GM21423 (cell line): ENCODE results near the gene MAPK8IP3.

ENCODE experiments used
- ATAC-seq: cut with Tn5 transposase; IDR thresholded peaks from one replicate; pipeline ENCODE4 v1.9.1; 2021; ENCODE audit warnings: mild to moderate bottlenecking, moderate library complexity; ENCODE audit not compliant: unreplicated experiment

The MAPK8IP3 gene

GRCh38 chr16:1771864-1772361 is 65.9 kb downstream of the MAPK8IP3 start:
- no peak for ATAC-seq

GRCh38 chr16:1772362-1772907 is 66.4 kb downstream of the MAPK8IP3 start, which contains the start of gene EME2:
TSS of gene EME2 (plus strand) at chr16:1772810. CDS start at chr16:1773228, 418 bp downstream.
- peak; percentile 10 for ATAC-seq

GRCh38 chr16:1772908-1773702 is 67.1 kb downstream of the MAPK8IP3 start, which contains the start of gene MRPS34:
TSS of gene MRPS34 (minus strand) at chr16:1773134. CDS start at chr16:1773119, 15 bp downstream.
- ATAC-seq: peak; percentile 40

GRCh38 chr16:1773703-1774447 is 67.9 kb downstream of the MAPK8IP3 start:
- ATAC-seq: no peak

- no peak for ATAC-seq
Measured at GRCh38 chr16:1774448-1774780, 68.4 kb downstream of the MAPK8IP3 start.

GRCh38 chr16:1775006-1775845 is 69.2 kb downstream of the MAPK8IP3 start:
- no peak for ATAC-seq

GRCh38 chr16:1775846-1776671 is 70.1 kb downstream of the MAPK8IP3 start:
- ATAC-seq: no peak

GRCh38 chr16:1776672-1776955 is 70.6 kb downstream of the MAPK8IP3 start:
- ATAC-seq: no peak

GRCh38 chr16:1776991-1777374 is 71.0 kb downstream of the MAPK8IP3 start:
- ATAC-seq: no peak

- ATAC-seq: no peak
Measured at GRCh38 chr16:1777375-1778199, 71.6 kb downstream of the MAPK8IP3 start.

GRCh38 chr16:1778200-1779179 is 72.5 kb downstream of the MAPK8IP3 start:
- no peak for ATAC-seq

GRCh38 chr16:1779234-1779701 is 73.3 kb downstream of the MAPK8IP3 start:
- no peak for ATAC-seq

- no peak for ATAC-seq
Measured at GRCh38 chr16:1779741-1780676, 74.0 kb downstream of the MAPK8IP3 start.

GRCh38 chr16:1780677-1781072 is 74.7 kb downstream of the MAPK8IP3 start:
- ATAC-seq: no peak

GRCh38 chr16:1781254-1781653 is 75.3 kb downstream of the MAPK8IP3 start:
- ATAC-seq: no peak

GRCh38 chr16:1781758-1782407 is 75.9 kb downstream of the MAPK8IP3 start:
- peak; percentile 2 for ATAC-seq
